ENCODE results near the gene ERI2. TPM values are rescaled to one million over a fixed set of nuclear protein-coding genes. Genes with fewer than 3 reads are reported as not detected.

Gene ERI2
- total RNA-seq, 2 experiments from 2014 or later = 41.8 to 48.0 TPM

GRCh38 chr16:20803192-20803560, 3.1 kb downstream of the ERI2 start:
- H3K4me3 ChIP-seq (ENCODE audit: low read depth, low read length, poor library complexity, severe bottlenecking) = no peak overlapping the region
- no peak overlapping the region for H3K4me2 ChIP-seq (ENCODE audit: low read length)
- H3K36me3 ChIP-seq (ENCODE audit: insufficient read depth, low read length) = peaks cover 29% of the 10 kb centered on the region
- peaks cover 14% of the 10 kb centered on the region; the same call in 1 of the 2 replicates for H3K79me2 ChIP-seq (ENCODE audit: insufficient read depth, low read depth, low read length)
- no peak overlapping the region for H2AFZ ChIP-seq (ENCODE audit: low read length)
- ChIA-PET POLR2A (no interaction called here), CTCF (ENCODE audit: unreplicated experiment) (no interaction called here)
- no peak for DNase-seq (ENCODE audit: low spot score)
- H4K20me1 ChIP-seq (ENCODE audit: insufficient read depth, low read length) = no peaks in the 10 kb centered on the region
- H3K27ac ChIP-seq (ENCODE audit: low read depth, low read length, poor library complexity, severe bottlenecking) = no peak overlapping the region
- intact Hi-C loops (cut with micrococcal nuclease; ENCODE audit: unreplicated experiment) = loop anchor here (2.0 to 10.0 kb wide), 2 partner anchors 16 to 102 kb away; partner anchors contain the start of genes DCUN1D3 and LYRM1
- H3K4me1 ChIP-seq (ENCODE audit: insufficient read depth, low read length, poor library complexity, severe bottlenecking) = peaks cover 17% of the 10 kb centered on the region
- TF ChIP-seq CTCF (conservative IDR thresholded peaks at IDR 0.05; ENCODE audit: low read length) = no peak
- TF ChIP-seq EZH2phosphoT487 (IDR thresholded peaks at IDR 0.05; ENCODE audit: borderline replicate concordance, low read depth, low read length) = no peak
- H3K9me3 ChIP-seq (ENCODE audit: low read length) = no peaks in the 10 kb centered on the region
- no TSS peak for BruUV-seq (replicated peaks)
- H3K9me2 ChIP-seq (ENCODE audit: insufficient read depth, low read length) = no peaks in the 10 kb centered on the region

- intact Hi-C loops (cut with micrococcal nuclease; ENCODE audit: unreplicated experiment) = loop anchor here (10.0 kb wide), 1 partner anchor 104 kb away; the partner anchor contains the start of genes DCUN1D3 and LYRM1
- H3K79me2 ChIP-seq (ENCODE audit: insufficient read depth, low read depth, low read length) = 0 out of 2 replicates have a peak, but pooled peaks cover 4% of the 10 kb centered on the region
- peaks cover 8% of the 10 kb centered on the region for H3K4me1 ChIP-seq (ENCODE audit: insufficient read depth, low read length, poor library complexity, severe bottlenecking)
- BruUV-seq (replicated peaks) = no TSS peak
- no peak for DNase-seq (ENCODE audit: low spot score)
- H3K9me3 ChIP-seq (ENCODE audit: low read length) = no peaks in the 10 kb centered on the region
- no peak overlapping the region for H2AFZ ChIP-seq (ENCODE audit: low read length)
- H3K4me2 ChIP-seq (ENCODE audit: low read length) = no peak overlapping the region
- H3K9me2 ChIP-seq (ENCODE audit: insufficient read depth, low read length) = no peaks in the 10 kb centered on the region
- POLR2A ChIA-PET = no interaction called here
- no peak overlapping the region for H3K27ac ChIP-seq (ENCODE audit: low read depth, low read length, poor library complexity, severe bottlenecking)
- H3K4me3 ChIP-seq (ENCODE audit: low read depth, low read length, poor library complexity, severe bottlenecking) = no peak overlapping the region
- no peaks in the 10 kb centered on the region for H4K20me1 ChIP-seq (ENCODE audit: insufficient read depth, low read length)
- no peak for TF ChIP-seq CTCF (conservative IDR thresholded peaks at IDR 0.05; ENCODE audit: low read length)
- no peak for TF ChIP-seq EZH2phosphoT487 (IDR thresholded peaks at IDR 0.05; ENCODE audit: borderline replicate concordance, low read depth, low read length)
- CTCF ChIA-PET (ENCODE audit: unreplicated experiment) = no interaction called here
- peaks cover 40% of the 10 kb centered on the region for H3K36me3 ChIP-seq (ENCODE audit: insufficient read depth, low read length)
Measured at GRCh38 chr16:20801278-20801677, 5.0 kb downstream of the ERI2 start.

GRCh38 chr16:20799599-20799998, 6.7 kb downstream of the ERI2 start:
- Histone ChIP-seq H2AFZ (ENCODE audit: low read length) (no peak overlapping the region), H3K79me2 (ENCODE audit: insufficient read depth, low read depth, low read length) (no peaks in the 10 kb centered on the region), H3K4me2 (ENCODE audit: low read length) (no peak overlapping the region), H3K9me2 (ENCODE audit: insufficient read depth, low read length) (no peaks in the 10 kb centered on the region), H3K4me1 (ENCODE audit: insufficient read depth, low read length, poor library complexity, severe bottlenecking) (no peaks in the 10 kb centered on the region), H3K27ac (ENCODE audit: low read depth, low read length, poor library complexity, severe bottlenecking) (no peak overlapping the region), H4K20me1 (ENCODE audit: insufficient read depth, low read length) (no peaks in the 10 kb centered on the region), H3K9me3 (ENCODE audit: low read length) (no peaks in the 10 kb centered on the region), H3K4me3 (ENCODE audit: low read depth, low read length, poor library complexity, severe bottlenecking) (no peak overlapping the region), H3K36me3 (ENCODE audit: insufficient read depth, low read length) (peaks cover 45% of the 10 kb centered on the region)
- intact Hi-C loops (cut with micrococcal nuclease; ENCODE audit: unreplicated experiment) = loop anchor here (2.0 kb wide), 1 partner anchor 285 kb away; no protein-coding TSS in a partner anchor
- TF ChIP-seq CTCF (conservative IDR thresholded peaks at IDR 0.05; ENCODE audit: low read length) (peak; percentile 85), EZH2phosphoT487 (IDR thresholded peaks at IDR 0.05; ENCODE audit: borderline replicate concordance, low read depth, low read length) (no peak)
- ChIA-PET POLR2A (interaction anchor here (0.6 kb wide), 1 partner anchor 1836 kb away, joined by 3 read pairs; no protein-coding TSS in a partner anchor), CTCF (ENCODE audit: unreplicated experiment) (no interaction called here)
- no TSS peak for BruUV-seq (replicated peaks)
- peak; percentile 58 for DNase-seq (ENCODE audit: low spot score)

Data from OCI-LY7 (cell line).